NB4 (cell line): ENCODE results near the gene CELF6.

ENCODE experiments used
- DNase-seq: peaks from one replicate; pipeline ENCODE4 v3.0.0; 2010; ENCODE audit warnings: low read depth
- H3K4me3 ChIP-seq: one replicate; pipeline ENCODE4 v1.5.1; 2011; ENCODE audit warnings: mild to moderate bottlenecking, low read depth, low read length, moderate library complexity
- CTCF ChIP-seq: IDR thresholded peaks from one replicate; pipeline ENCODE4 v1.5.1; 2012; ENCODE audit warnings: low read depth, low read length
- MAX ChIP-seq: IDR thresholded peaks from 2 replicates; pipeline ENCODE4 v1.6.1; 2011; ENCODE audit warnings: low read depth, low read length
- MYC ChIP-seq: IDR thresholded peaks from 2 replicates; pipeline ENCODE4 v1.6.1; 2011; ENCODE audit warnings: low read depth, low read length
- POLR2A ChIP-seq: IDR thresholded peaks from 2 replicates; pipeline ENCODE4 v1.6.1; 2011; ENCODE audit warnings: mild to moderate bottlenecking; ENCODE audit not compliant: insufficient read length; ENCODE audit errors: extremely low read depth

CELF6 gene

GRCh38 chr15:72313881-72314280 lies 6.1 kb downstream of the CELF6 start:
- H3K4me3 ChIP-seq = no peak overlapping the region
- DNase-seq = no peak
- TF ChIP-seq MYC (no peak), CTCF (no peak), MAX (no peak), POLR2A (no peak)

- H3K4me3 ChIP-seq = no peak overlapping the region
- no peak for DNase-seq
- no peak for TF ChIP-seq MAX
- no peak for TF ChIP-seq POLR2A
- TF ChIP-seq MYC = no peak
- no peak for TF ChIP-seq CTCF
Measured at GRCh38 chr15:72313448-72313840, 6.5 kb downstream of the CELF6 start.

GRCh38 chr15:72312605-72313447 lies 7.1 kb downstream of the CELF6 start:
- TF ChIP-seq CTCF = peak; percentile 77
- TF ChIP-seq MAX = 0 out of 2 replicates have a peak, but pooled peaks have one; percentile 3
- TF ChIP-seq POLR2A = no peak
- TF ChIP-seq MYC = no peak
- H3K4me3 ChIP-seq = no peak overlapping the region
- DNase-seq = peak; percentile 69

- DNase-seq = no peak
- TF ChIP-seq POLR2A (no peak), MYC (no peak), CTCF (no peak), MAX (no peak)
- H3K4me3 ChIP-seq = no peak overlapping the region
Measured at GRCh38 chr15:72307026-72307425, 12.9 kb downstream of the CELF6 start.

GRCh38 chr15:72306211-72306785 lies 13.7 kb downstream of the CELF6 start:
- TF ChIP-seq POLR2A (no peak), MYC (no peak), CTCF (no peak), MAX (no peak)
- no peak overlapping the region for H3K4me3 ChIP-seq
- peak; percentile 84 for DNase-seq
